Karpas-422 (cell line): ENCODE measurements around the gene CDK14. TPM values are rescaled to one million over a fixed set of nuclear protein-coding genes. Genes with fewer than 3 reads are reported as not detected.

Experiments used
- DNase-seq: peaks from one replicate; pipeline ENCODE4 v3.0.0-alpha.2; 2015
- H2AFZ ChIP-seq: fragments of 200-600 bp; sonication (generic); 2 replicates; pipeline ENCODE4 v1.6.1; 2014; ENCODE audit warnings: antibody characterized with exemption, low read length, mixed read lengths
- H3K27ac ChIP-seq: fragments of 200-600 bp; sonication (generic); 2 replicates; pipeline ENCODE4 v1.5.1; 2014; ENCODE audit warnings: mild to moderate bottlenecking, low read length, moderate library complexity
- H3K27me3 ChIP-seq: fragments of 200-600 bp; sonication (generic); 2 replicates; pipeline ENCODE4 v1.6.1; 2014; ENCODE audit warnings: low read length, mixed read lengths
- H3K36me3 ChIP-seq: fragments of 200-600 bp; sonication (generic); 2 replicates; pipeline ENCODE4 v1.6.1; 2014; ENCODE audit warnings: low read length, mixed read lengths; ENCODE audit not compliant: insufficient read depth
- H3K4me1 ChIP-seq: fragments of 200-600 bp; sonication (generic); 2 replicates; pipeline ENCODE4 v1.6.1; 2014; ENCODE audit warnings: mild to moderate bottlenecking, low read length, mixed read lengths
- H3K4me2 ChIP-seq: fragments of 200-600 bp; sonication (generic); 2 replicates; pipeline ENCODE4 v1.6.1; 2014; ENCODE audit warnings: low read length, low read depth, mild to moderate bottlenecking; ENCODE audit not compliant: poor library complexity, severe bottlenecking
- H3K4me3 ChIP-seq: fragments of 200-600 bp; sonication (generic); 2 replicates; pipeline ENCODE4 v1.5.1; 2014; ENCODE audit warnings: mild to moderate bottlenecking, antibody characterized with exemption, low read length, mixed read lengths
- H3K79me2 ChIP-seq: fragments of 200-600 bp; sonication (generic); 2 replicates; pipeline ENCODE4 v1.6.1; 2014; ENCODE audit warnings: mild to moderate bottlenecking, low read length, mixed read lengths
- H3K9ac ChIP-seq: fragments of 200-600 bp; sonication (generic); 2 replicates; pipeline ENCODE4 v1.6.0; 2014; ENCODE audit warnings: low read length
- H3K9me2 ChIP-seq: fragments of 200-600 bp; sonication (generic), shearing (Covaris generic); replicated peaks from 2 replicates; pipeline ENCODE4 v1.6.0; 2014; ENCODE audit warnings: mild to moderate bottlenecking, low read length, moderate library complexity; ENCODE audit not compliant: insufficient read depth
- H3K9me3 ChIP-seq: fragments of 300-700, 200-600 bp; sonication (generic); 2 replicates; pipeline ENCODE4 v1.6.1; 2014; ENCODE audit warnings: low read length, mixed read lengths
- H4K20me1 ChIP-seq: fragments of 200-600 bp; sonication (generic); 2 replicates; pipeline ENCODE4 v1.6.1; 2014; ENCODE audit warnings: mild to moderate bottlenecking, antibody characterized with exemption, low read length, low read depth; ENCODE audit not compliant: insufficient read depth
- total RNA-seq: library from RNA; depleted of rRNA; stranded (reverse); fragments of >200 nt; shearing (Covaris generic); gene quantifications from 2 replicates; pipeline ENCODE4 v1.2.3, GENCODE V29; 2014; ENCODE audit warnings: low replicate concordance

CDK14 gene
- total RNA-seq, 1 experiment from 2014 or later: 121 TPM

DNA sequence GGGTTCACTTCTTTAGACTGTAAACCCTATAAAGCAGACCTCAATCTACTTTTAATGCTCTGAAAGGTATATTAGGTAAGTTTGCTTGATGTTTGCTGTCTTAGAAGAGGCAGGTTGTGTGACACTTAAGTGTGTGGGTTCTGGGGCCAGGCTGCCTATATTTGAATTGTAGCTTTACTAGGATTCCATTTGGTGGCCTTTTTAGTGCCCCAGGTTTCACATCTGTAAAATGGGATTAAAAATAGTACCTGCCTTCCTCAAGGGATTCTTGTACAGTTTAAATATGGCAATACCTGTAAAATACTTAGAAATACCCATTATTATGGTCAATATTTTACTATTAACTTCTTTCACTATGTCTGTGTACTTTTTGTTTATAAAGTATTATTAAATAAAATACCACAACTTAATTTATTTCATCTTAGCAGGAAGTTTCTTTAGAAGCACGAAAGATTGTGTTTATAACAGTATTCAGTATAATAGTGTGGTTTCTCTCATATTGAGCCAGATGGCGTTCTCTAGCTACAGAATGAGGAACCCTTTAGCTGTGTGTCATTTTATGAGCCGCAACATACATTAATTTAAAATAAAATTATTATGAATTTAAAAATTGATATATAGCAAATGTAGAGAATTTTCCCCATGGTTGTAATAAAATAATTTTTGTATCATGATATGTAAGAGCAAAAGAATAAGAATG lies 94.2 kb downstream of the CDK14 start:
- Histone ChIP-seq H4K20me1 (no peaks in the 10 kb centered on the region), H3K9me2 (no peaks in the 10 kb centered on the region), H3K4me3 (peak overlapping the region; percentile 33; the same call in 1 of the 2 replicates), H3K36me3 (no peaks in the 10 kb centered on the region), H3K9ac (peak overlapping the region; percentile 10; the same call in 1 of the 2 replicates), H3K4me2 (peak overlapping the region; percentile 61), H2AFZ (no peak overlapping the region), H3K79me2 (peaks cover 80% of the 10 kb centered on the region), H3K4me1 (peaks cover 73% of the 10 kb centered on the region), H3K9me3 (no peaks in the 10 kb centered on the region), H3K27me3 (no peaks in the 10 kb centered on the region), H3K27ac (peak overlapping the region; percentile 73)
- peak; percentile 83 for DNase-seq

DNA sequence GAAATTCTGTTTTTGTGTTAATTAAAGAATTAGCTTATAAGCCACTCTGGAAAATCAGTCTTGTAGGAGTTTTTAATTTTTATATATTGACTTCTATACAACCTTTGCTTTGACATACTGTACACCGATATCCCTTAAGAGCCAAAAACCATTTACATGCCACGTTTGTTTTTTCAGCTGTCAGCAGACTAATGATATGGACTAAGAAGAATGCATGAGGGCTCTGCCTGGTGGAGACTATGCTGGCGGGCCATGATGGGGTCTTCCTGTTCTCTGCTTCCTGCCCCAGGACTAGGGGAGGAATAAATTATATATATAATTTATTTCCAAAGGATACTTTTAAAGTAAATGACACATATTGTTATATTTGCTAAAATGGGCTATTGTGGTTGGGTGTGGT lies 96.3 kb downstream of the CDK14 start:
- H3K4me1 ChIP-seq: peaks cover 63% of the 10 kb centered on the region
- no peaks in the 10 kb centered on the region for H3K27me3 ChIP-seq
- no peak overlapping the region for H3K9ac ChIP-seq
- H3K4me3 ChIP-seq: no peak overlapping the region
- DNase-seq: no peak
- H3K9me2 ChIP-seq: no peaks in the 10 kb centered on the region
- H3K36me3 ChIP-seq: no peaks in the 10 kb centered on the region
- no peaks in the 10 kb centered on the region for H3K9me3 ChIP-seq
- H3K27ac ChIP-seq: no peak overlapping the region
- peaks cover 87% of the 10 kb centered on the region for H3K79me2 ChIP-seq
- H4K20me1 ChIP-seq: no peaks in the 10 kb centered on the region
- no peak overlapping the region for H3K4me2 ChIP-seq
- H2AFZ ChIP-seq: no peak overlapping the region

DNA sequence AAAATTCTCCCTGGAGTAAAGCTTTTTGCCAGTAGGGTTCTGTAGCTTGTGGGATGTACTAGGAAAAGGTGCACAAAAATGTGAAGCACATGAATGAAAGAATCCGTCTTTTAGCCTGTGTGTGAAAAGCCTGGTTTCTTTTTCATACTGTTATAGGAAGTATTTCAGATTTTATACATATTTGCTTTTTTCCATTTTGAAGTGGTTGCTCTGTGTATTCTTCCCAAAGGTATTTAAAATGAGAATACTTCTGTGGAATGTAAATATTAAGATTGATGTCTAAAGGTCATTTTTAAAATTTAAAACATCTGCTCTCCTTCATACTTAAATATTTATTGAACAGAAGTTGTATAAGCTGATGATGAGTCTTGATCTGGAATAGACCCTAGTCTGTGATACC lies 96.8 kb downstream of the CDK14 start:
- H3K27me3 ChIP-seq: no peaks in the 10 kb centered on the region
- no peaks in the 10 kb centered on the region for H3K9me3 ChIP-seq
- no peak overlapping the region for H3K9ac ChIP-seq
- DNase-seq: no peak
- no peaks in the 10 kb centered on the region for H3K9me2 ChIP-seq
- no peak overlapping the region; the same call in 1 of the 2 replicates for H3K27ac ChIP-seq
- peaks cover 82% of the 10 kb centered on the region for H3K79me2 ChIP-seq
- H3K4me2 ChIP-seq: no peak overlapping the region
- no peaks in the 10 kb centered on the region for H3K36me3 ChIP-seq
- no peak overlapping the region for H3K4me3 ChIP-seq
- no peak overlapping the region for H2AFZ ChIP-seq
- no peaks in the 10 kb centered on the region for H4K20me1 ChIP-seq
- peaks cover 57% of the 10 kb centered on the region for H3K4me1 ChIP-seq

DNA sequence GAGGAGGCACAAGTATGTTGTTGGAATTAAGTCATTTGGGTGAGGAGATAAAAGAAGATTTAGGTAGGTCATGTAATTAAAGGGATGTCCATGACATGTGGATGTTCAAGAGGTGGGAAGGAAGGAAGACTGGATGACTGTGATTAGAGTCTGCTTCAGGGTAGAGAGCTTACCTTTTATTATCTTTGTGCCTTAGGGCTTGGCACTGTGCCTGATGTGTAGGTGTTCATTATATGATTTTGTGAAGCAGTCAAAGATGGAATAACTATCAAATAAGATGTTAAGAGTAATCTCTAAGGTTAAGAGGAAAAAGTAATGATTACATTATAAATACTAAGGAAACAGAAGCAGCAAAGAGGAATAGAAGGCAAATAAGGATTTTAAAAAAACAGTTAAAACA lies 97.8 kb downstream of the CDK14 start:
- H3K36me3 ChIP-seq: no peaks in the 10 kb centered on the region
- peaks cover 58% of the 10 kb centered on the region for H3K4me1 ChIP-seq

DNA sequence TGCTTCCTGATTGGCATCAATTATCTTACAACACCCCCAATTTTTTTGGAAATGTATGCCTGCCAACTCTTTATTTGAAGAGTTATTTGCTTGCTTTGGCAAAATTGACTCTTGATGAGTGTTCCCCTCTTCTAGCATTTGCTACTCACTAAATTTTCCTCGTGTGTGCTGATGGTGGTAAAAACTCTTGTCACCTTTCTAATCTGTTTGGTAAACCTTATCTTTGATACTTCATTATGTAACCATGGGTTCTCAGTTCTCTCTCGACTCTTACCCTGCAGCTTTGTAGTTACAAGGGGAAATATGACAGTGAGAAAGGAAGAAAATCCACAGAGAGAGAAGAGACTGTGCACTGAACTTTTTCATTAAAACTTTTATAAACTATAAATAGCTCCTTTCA lies 102.5 kb downstream of the CDK14 start:
- Histone ChIP-seq H3K4me3 (no peak overlapping the region), H4K20me1 (no peaks in the 10 kb centered on the region), H3K36me3 (no peaks in the 10 kb centered on the region), H3K27ac (peak overlapping the region; percentile 73), H3K9me3 (no peaks in the 10 kb centered on the region), H2AFZ (peak overlapping the region; percentile 39; the same call in 1 of the 2 replicates), H3K9ac (peak overlapping the region; percentile 9; the same call in 1 of the 2 replicates), H3K27me3 (no peaks in the 10 kb centered on the region), H3K4me2 (peak overlapping the region; percentile 27), H3K9me2 (no peaks in the 10 kb centered on the region), H3K79me2 (peaks cover 82% of the 10 kb centered on the region), H3K4me1 (peaks cover 55% of the 10 kb centered on the region)
- no peak for DNase-seq

More for the DNA sequence above, 97.8 kb downstream of the CDK14 start:
- H3K27me3 ChIP-seq: no peaks in the 10 kb centered on the region
- no peak overlapping the region for H3K4me2 ChIP-seq
- H3K9me3 ChIP-seq: no peaks in the 10 kb centered on the region
- H3K27ac ChIP-seq: no peak overlapping the region; the same call in 1 of the 2 replicates
- DNase-seq: no peak
- no peaks in the 10 kb centered on the region for H4K20me1 ChIP-seq
- peaks cover 82% of the 10 kb centered on the region for H3K79me2 ChIP-seq
- no peak overlapping the region for H3K4me3 ChIP-seq
- H2AFZ ChIP-seq: no peak overlapping the region
- no peaks in the 10 kb centered on the region for H3K9me2 ChIP-seq
- H3K9ac ChIP-seq: no peak overlapping the region

DNA sequence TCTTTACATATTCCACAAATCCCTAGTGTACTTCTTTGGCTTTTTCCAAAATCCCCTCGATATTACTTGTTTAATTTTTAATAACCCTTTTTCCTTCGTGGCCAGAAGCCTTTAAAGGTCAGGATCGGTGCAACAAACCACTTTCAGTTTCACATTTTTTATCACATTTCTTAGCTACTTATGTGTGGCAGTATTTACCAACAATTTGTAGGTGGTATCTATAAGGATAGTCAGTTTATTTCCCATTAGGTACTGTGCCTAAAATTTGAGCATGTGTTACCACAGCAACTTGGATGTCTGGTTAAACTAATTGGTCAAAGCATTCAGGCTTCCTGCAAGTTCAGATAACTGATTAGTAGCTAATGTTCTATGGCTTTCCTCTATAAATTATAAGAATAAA lies 104.9 kb downstream of the CDK14 start:
- peak overlapping the region; percentile 62 for H3K4me3 ChIP-seq
- H3K4me1 ChIP-seq: peaks cover 71% of the 10 kb centered on the region
- peak; percentile 56 for DNase-seq
- H2AFZ ChIP-seq: no peak overlapping the region
- H3K9ac ChIP-seq: peak overlapping the region; percentile 68
- H3K9me3 ChIP-seq: no peaks in the 10 kb centered on the region
- no peaks in the 10 kb centered on the region for H3K27me3 ChIP-seq
- peak overlapping the region; percentile 63 for H3K27ac ChIP-seq
- H3K9me2 ChIP-seq: no peaks in the 10 kb centered on the region
- peak overlapping the region; percentile 83 for H3K4me2 ChIP-seq
- peaks cover 72% of the 10 kb centered on the region for H3K79me2 ChIP-seq
- H3K36me3 ChIP-seq: no peaks in the 10 kb centered on the region
- H4K20me1 ChIP-seq: no peaks in the 10 kb centered on the region

DNA sequence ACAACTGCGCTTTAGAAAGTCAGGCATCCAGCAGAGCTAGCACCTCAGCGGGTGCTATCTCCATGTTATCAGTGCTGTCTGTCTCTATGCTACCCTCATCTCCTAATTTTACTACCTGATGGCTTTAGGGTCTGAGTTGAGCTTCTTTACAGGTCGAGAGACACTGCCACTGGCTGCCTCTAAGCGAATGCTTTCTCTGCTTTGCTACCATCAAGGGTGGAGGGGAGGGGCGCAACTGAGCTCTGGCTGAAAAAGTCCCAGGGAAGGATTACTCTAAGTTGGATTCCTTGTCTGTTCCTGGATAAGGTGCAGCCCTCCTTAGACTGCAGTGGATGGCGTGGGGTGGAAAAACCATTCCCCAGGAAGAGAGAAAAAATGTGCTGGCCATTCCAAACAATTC lies 105.7 kb downstream of the CDK14 start:
- Histone ChIP-seq H4K20me1 (no peaks in the 10 kb centered on the region), H3K4me2 (peak overlapping the region; percentile 83), H3K27ac (peak overlapping the region; percentile 63), H3K79me2 (peaks cover 74% of the 10 kb centered on the region), H3K9me2 (no peaks in the 10 kb centered on the region), H3K9ac (peak overlapping the region; percentile 27), H3K27me3 (no peaks in the 10 kb centered on the region), H3K36me3 (no peaks in the 10 kb centered on the region), H2AFZ (no peak overlapping the region), H3K4me3 (peak overlapping the region; percentile 6; the same call in 1 of the 2 replicates), H3K4me1 (peaks cover 79% of the 10 kb centered on the region), H3K9me3 (no peaks in the 10 kb centered on the region)
- peak; percentile 61 for DNase-seq

DNA sequence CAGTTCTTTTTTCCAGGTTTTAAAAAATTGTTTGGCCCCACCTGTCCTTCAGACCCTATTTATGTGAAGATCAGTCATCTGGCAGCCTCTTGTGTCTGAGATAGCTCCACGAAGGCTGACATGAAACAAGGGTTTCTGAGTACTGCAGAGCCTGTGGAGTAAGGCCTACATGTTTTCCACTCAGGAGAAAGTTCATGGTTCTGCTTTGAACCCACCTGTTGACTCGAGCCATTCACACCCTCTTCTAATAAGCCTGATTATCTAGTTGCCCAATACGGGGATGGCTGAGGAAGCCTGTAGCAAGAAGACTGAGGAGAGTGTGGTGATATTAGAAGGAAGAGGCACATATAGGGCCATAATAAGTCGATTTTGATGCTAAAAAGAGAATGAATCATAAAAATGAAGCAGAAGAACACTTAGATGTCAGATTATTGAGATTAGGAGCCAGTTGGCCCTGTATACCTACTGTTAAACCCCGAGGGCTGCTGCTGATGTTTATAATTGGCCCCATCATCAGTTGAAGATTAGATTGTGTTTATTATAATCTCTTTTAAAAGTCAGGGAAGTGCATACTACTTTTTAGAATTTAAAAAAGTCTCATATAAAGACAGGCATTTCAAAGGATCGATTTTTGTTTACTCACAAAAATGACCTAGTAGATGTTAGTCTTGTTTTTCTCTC lies 109.4 kb downstream of the CDK14 start:
- peak overlapping the region; percentile 49 for H3K9ac ChIP-seq
- peak overlapping the region; percentile 57 for H3K4me2 ChIP-seq
- no peaks in the 10 kb centered on the region for H4K20me1 ChIP-seq
- H3K27me3 ChIP-seq: no peaks in the 10 kb centered on the region
- H3K9me3 ChIP-seq: no peaks in the 10 kb centered on the region
- no peaks in the 10 kb centered on the region for H3K36me3 ChIP-seq
- peak overlapping the region; percentile 98 for H3K27ac ChIP-seq
- peak overlapping the region; percentile 40; the same call in 1 of the 2 replicates for H2AFZ ChIP-seq
- H3K9me2 ChIP-seq: no peaks in the 10 kb centered on the region
- H3K4me3 ChIP-seq: no peak overlapping the region; the same call in 1 of the 2 replicates
- H3K79me2 ChIP-seq: peaks cover 60% of the 10 kb centered on the region
- peak; percentile 65 for DNase-seq
- peaks cover 91% of the 10 kb centered on the region for H3K4me1 ChIP-seq
